ENCODE measurements around the gene UGT1A6. TPM values are rescaled to one million over a fixed set of nuclear protein-coding genes. Genes with fewer than 3 reads are reported as not detected.

The UGT1A6 gene
- total and polyA plus RNA-seq, 2 experiments from 2014 or later, result not detected

DNA sequence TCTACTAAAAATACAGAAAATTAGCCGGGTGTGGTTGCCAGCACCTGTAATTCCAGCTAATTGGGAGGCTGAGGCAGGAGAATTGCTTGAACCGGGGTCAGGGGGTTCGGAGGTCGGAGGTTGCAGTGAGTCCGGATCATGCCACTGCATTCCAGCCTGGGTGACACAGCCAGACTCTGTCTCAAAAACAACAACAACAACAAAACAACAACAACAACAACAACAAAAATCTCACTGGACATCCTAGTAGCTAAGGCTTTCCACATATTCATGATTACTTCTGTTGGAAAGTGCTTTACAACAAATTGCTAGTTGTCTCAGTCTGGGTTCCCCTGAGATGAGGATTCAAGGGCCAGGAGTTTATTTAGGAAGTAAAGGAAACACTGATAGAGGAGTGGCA is 81.2 kb downstream of the UGT1A6 start:
- Mint-ChIP-seq H3K36me3 (ENCODE audit: low read depth) (peaks cover 4% of the 10 kb centered on the region; the same call in 2 of the 3 replicates), H3K4me1 (no peaks in the 10 kb centered on the region), H3K27ac (no peak overlapping the region), H3K27me3 (ENCODE audit: insufficient read depth, low read depth, poor library complexity) (no peaks in the 10 kb centered on the region), H3K4me3 (no peak overlapping the region), H3K9me3 (peaks cover 26% of the 10 kb centered on the region)
- Histone ChIP-seq H3F3A (replicated peaks; ENCODE audit: low read depth) (no peaks in the 10 kb centered on the region), H3K4me1 (ENCODE audit: insufficient read depth) (no peaks in the 10 kb centered on the region), H3K4me3 (no peak overlapping the region), H3K9me2 (ENCODE audit: insufficient read depth) (0 out of 2 replicates have a peak, but pooled peaks cover 3% of the 10 kb centered on the region), H3K36me3 (ENCODE audit: insufficient read depth) (no peaks in the 10 kb centered on the region), H3K27ac (ENCODE audit: low read depth) (no peak overlapping the region), H2AFZ (no peak overlapping the region), H3K4me2 (no peak overlapping the region), H3K27me3 (ENCODE audit: insufficient read depth) (no peaks in the 10 kb centered on the region), H4K20me1 (replicated peaks; ENCODE audit: insufficient read depth) (no peaks in the 10 kb centered on the region), H3K79me2 (replicated peaks; ENCODE audit: insufficient read depth) (no peaks in the 10 kb centered on the region)
- DNase-seq (ENCODE audit: low spot score) (no peak), ATAC-seq (no peak)
- no peak for TF ChIP-seq EZH2 (IDR thresholded peaks at IDR 0.05; ENCODE audit: low read depth, unreplicated experiment)
- TF ChIP-seq, protein P1, sequence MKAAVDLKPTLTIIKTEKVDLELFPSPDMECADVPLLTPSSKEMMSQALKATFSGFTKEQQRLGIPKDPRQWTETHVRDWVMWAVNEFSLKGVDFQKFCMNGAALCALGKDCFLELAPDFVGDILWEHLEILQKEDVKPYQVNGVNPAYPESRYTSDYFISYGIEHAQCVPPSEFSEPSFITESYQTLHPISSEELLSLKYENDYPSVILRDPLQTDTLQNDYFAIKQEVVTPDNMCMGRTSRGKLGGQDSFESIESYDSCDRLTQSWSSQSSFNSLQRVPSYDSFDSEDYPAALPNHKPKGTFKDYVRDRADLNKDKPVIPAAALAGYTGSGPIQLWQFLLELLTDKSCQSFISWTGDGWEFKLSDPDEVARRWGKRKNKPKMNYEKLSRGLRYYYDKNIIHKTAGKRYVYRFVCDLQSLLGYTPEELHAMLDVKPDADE (IDR thresholded peaks at IDR 0.05), result no peak
- TF ChIP-seq, protein P2, sequence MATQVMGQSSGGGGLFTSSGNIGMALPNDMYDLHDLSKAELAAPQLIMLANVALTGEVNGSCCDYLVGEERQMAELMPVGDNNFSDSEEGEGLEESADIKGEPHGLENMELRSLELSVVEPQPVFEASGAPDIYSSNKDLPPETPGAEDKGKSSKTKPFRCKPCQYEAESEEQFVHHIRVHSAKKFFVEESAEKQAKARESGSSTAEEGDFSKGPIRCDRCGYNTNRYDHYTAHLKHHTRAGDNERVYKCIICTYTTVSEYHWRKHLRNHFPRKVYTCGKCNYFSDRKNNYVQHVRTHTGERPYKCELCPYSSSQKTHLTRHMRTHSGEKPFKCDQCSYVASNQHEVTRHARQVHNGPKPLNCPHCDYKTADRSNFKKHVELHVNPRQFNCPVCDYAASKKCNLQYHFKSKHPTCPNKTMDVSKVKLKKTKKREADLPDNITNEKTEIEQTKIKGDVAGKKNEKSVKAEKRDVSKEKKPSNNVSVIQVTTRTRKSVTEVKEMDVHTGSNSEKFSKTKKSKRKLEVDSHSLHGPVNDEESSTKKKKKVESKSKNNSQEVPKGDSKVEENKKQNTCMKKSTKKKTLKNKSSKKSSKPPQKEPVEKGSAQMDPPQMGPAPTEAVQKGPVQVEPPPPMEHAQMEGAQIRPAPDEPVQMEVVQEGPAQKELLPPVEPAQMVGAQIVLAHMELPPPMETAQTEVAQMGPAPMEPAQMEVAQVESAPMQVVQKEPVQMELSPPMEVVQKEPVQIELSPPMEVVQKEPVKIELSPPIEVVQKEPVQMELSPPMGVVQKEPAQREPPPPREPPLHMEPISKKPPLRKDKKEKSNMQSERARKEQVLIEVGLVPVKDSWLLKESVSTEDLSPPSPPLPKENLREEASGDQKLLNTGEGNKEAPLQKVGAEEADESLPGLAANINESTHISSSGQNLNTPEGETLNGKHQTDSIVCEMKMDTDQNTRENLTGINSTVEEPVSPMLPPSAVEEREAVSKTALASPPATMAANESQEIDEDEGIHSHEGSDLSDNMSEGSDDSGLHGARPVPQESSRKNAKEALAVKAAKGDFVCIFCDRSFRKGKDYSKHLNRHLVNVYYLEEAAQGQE (IDR thresholded peaks at IDR 0.05; ENCODE audit: unreplicated experiment), result no peak
- no peak for TF ChIP-seq CREB1 (CRISPR knock-in tag; IDR thresholded peaks at IDR 0.05; ENCODE audit: low read depth)
- TF ChIP-seq NANOG (IDR thresholded peaks at IDR 0.05; ENCODE audit: borderline replicate concordance), result no peak
- TF ChIP-seq, protein P3, sequence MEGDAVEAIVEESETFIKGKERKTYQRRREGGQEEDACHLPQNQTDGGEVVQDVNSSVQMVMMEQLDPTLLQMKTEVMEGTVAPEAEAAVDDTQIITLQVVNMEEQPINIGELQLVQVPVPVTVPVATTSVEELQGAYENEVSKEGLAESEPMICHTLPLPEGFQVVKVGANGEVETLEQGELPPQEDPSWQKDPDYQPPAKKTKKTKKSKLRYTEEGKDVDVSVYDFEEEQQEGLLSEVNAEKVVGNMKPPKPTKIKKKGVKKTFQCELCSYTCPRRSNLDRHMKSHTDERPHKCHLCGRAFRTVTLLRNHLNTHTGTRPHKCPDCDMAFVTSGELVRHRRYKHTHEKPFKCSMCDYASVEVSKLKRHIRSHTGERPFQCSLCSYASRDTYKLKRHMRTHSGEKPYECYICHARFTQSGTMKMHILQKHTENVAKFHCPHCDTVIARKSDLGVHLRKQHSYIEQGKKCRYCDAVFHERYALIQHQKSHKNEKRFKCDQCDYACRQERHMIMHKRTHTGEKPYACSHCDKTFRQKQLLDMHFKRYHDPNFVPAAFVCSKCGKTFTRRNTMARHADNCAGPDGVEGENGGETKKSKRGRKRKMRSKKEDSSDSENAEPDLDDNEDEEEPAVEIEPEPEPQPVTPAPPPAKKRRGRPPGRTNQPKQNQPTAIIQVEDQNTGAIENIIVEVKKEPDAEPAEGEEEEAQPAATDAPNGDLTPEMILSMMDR (conservative IDR thresholded peaks at IDR 0.05; ENCODE audit: low read depth in 2 of 2), result no peak
- no peak for TF ChIP-seq ZNF114 (CRISPR knock-in tag; IDR thresholded peaks at IDR 0.05)
- TF ChIP-seq, protein P4, sequence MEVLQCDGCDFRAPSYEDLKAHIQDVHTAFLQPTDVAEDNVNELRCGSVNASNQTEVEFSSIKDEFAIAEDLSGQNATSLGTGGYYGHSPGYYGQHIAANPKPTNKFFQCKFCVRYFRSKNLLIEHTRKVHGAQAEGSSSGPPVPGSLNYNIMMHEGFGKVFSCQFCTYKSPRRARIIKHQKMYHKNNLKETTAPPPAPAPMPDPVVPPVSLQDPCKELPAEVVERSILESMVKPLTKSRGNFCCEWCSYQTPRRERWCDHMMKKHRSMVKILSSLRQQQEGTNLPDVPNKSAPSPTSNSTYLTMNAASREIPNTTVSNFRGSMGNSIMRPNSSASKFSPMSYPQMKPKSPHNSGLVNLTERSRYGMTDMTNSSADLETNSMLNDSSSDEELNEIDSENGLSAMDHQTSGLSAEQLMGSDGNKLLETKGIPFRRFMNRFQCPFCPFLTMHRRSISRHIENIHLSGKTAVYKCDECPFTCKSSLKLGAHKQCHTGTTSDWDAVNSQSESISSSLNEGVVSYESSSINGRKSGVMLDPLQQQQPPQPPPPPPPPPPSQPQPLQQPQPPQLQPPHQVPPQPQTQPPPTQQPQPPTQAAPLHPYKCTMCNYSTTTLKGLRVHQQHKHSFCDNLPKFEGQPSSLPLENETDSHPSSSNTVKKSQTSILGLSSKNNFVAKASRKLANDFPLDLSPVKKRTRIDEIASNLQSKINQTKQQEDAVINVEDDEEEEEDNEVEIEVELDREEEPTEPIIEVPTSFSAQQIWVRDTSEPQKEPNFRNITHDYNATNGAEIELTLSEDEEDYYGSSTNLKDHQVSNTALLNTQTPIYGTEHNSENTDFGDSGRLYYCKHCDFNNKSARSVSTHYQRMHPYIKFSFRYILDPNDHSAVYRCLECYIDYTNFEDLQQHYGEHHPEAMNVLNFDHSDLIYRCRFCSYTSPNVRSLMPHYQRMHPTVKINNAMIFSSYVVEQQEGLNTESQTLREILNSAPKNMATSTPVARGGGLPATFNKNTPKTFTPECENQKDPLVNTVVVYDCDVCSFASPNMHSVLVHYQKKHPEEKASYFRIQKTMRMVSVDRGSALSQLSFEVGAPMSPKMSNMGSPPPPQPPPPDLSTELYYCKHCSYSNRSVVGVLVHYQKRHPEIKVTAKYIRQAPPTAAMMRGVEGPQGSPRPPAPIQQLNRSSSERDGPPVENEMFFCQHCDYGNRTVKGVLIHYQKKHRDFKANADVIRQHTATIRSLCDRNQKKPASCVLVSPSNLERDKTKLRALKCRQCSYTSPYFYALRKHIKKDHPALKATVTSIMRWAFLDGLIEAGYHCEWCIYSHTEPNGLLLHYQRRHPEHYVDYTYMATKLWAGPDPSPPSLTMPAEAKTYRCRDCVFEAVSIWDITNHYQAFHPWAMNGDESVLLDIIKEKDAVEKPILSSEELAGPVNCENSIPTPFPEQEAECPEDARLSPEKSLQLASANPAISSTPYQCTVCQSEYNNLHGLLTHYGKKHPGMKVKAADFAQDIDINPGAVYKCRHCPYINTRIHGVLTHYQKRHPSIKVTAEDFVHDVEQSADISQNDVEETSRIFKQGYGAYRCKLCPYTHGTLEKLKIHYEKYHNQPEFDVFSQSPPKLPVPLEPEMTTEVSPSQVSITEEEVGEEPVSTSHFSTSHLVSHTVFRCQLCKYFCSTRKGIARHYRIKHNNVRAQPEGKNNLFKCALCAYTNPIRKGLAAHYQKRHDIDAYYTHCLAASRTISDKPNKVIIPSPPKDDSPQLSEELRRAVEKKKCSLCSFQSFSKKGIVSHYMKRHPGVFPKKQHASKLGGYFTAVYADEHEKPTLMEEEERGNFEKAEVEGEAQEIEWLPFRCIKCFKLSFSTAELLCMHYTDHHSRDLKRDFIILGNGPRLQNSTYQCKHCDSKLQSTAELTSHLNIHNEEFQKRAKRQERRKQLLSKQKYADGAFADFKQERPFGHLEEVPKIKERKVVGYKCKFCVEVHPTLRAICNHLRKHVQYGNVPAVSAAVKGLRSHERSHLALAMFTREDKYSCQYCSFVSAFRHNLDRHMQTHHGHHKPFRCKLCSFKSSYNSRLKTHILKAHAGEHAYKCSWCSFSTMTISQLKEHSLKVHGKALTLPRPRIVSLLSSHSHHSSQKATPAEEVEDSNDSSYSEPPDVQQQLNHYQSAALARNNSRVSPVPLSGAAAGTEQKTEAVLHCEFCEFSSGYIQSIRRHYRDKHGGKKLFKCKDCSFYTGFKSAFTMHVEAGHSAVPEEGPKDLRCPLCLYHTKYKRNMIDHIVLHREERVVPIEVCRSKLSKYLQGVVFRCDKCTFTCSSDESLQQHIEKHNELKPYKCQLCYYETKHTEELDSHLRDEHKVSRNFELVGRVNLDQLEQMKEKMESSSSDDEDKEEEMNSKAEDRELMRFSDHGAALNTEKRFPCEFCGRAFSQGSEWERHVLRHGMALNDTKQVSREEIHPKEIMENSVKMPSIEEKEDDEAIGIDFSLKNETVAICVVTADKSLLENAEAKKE (CRISPR knock-in tag; IDR thresholded peaks at IDR 0.05), result no peak
- no peak for TF ChIP-seq POLR2AphosphoS5 (IDR thresholded peaks at IDR 0.05; ENCODE audit: low read depth)
- TF ChIP-seq ZNF331 (CRISPR knock-in tag; IDR thresholded peaks at IDR 0.05; ENCODE audit: low read depth), result no peak
- TF ChIP-seq EZH2phosphoT487 (IDR thresholded peaks at IDR 0.05; ENCODE audit: unreplicated experiment), result no peak
- no peak for TF ChIP-seq STAT1 (IDR thresholded peaks at IDR 0.05; ENCODE audit: unreplicated experiment)
- TF ChIP-seq JUNB (IDR thresholded peaks at IDR 0.05; ENCODE audit: unreplicated experiment), result no peak

Data from GM23338 (cell line).